ENCODE measurements around the gene TSEN54.

TSEN54 gene

GRCh38 chr17:75570034-75570676 lies 53.8 kb downstream of the TSEN54 start:
- DNase-seq, result no peak

GRCh38 chr17:75570772-75571171 lies 54.4 kb downstream of the TSEN54 start:
- DNase-seq, result no peak

DNA sequence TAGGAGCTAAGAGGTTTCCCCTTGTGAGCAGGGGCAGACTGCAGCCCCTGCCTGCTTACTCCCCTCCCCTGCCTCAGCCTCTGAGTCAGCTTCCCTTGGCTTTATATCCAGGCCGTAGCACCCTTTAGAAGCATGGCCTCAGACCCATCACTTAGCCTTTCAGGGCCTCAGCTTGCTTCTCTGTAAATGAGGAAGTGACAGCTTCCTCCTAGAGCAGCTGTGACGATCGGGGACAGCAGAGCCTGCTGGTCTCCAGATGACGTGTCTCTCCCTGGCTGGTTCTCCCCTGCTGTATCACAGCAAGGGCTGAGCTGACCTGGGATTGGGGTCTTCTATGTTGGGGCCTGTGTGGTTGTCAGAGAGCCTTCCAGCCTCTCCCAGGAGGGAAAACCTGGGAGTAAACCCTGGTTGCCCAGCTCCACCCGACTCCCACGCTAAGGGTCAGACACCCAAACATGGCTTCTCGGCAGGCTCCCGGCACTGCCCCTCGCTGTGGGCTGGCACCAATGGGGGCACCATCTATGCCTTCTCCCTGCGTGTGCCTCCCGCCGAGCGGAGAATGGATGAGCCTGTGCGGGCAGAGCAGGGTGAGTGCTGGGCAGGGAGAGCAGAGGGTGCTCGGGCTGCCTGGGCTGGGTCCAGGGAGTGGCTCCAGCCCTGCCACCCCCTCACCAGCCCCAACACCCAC lies 55.0 kb downstream of the TSEN54 start:
- peak; percentile 6 for DNase-seq

- no peak for DNase-seq
Observed at GRCh38 chr17:75571885-75572215, 55.5 kb downstream of the TSEN54 start.

DNA sequence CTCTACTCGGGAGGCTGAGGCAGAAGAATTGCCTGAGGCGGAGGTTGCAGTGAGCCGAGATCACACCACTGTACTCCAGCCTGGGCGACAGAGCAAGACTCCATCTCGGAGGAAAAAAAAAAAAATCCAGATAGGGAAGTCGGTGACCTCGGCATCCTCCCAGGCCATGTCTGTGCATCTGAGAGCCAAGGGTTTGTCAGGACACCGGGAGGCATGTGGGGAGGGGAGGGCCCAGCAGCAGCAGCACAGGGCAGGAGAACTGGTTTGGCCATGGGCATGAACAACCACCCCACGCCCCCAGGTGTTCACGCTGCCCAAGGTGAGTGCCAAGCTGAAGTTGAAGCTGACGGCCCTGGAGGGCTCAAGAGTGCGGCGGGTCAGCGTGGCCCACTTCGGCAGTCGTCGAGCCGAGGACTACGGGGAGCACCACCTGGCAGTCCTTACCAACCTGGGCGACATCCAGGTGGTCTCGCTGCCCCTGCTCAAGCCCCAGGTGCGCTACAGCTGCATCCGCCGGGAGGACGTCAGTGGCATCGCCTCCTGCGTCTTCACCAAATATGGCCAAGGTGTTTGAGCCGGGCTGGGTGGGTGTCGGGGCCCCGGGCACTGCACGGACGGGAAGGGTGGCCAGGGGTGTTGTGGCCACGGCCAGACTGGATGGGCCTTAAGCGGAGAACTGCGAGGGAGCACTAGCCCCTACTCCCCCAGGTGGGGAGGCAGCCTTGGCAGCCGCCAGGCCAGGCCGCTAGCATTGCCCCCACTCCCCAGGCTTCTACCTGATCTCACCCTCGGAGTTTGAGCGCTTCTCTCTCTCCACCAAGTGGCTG lies 56.6 kb downstream of the TSEN54 start:
- DNase-seq, result no peak

DNA sequence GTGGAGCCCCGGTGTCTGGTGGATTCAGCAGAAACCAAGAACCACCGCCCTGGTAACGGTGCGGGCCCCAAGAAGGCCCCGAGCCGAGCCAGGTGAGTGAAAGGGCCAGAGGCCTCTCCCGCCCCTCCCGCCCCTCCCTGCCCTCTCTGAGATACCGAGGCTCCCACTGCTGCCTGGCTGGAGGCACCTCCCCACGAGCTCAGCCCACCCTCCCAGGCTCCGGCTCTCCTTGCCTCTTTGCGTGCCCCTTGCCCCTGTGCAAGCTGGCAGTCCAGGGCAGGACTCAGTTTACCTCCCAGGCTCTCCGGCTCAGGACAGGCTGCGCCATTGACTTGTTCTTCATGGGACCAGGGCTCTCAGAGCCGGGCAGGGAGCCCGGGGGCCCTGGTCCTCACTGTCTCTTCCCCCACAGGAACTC lies 57.2 kb downstream of the TSEN54 start:
- DNase-seq, result no peak

GRCh38 chr17:75573994-75574393 lies 57.7 kb downstream of the TSEN54 start:
- no peak for DNase-seq

Data from fibroblast of upper back skin (primary cell).